DMS53 (cell line): ENCODE measurements around the gene ZNF462.

ENCODE experiments used
- DNase-seq: peaks from one replicate; lab custom pipeline; 2025; lab: John Stamatoyannopoulos, UW

Gene ZNF462

GRCh38 chr9:107059220-107059619 is 196.3 kb downstream of the ZNF462 start:
- no peak for DNase-seq

- DNase-seq = no peak
These were observed 197.1 kb downstream of the ZNF462 start for GRCh38 chr9:107060062-107060461.
